ENCODE data around the gene EML1. TPM values are rescaled to one million over a fixed set of nuclear protein-coding genes. Genes with fewer than 3 reads are reported as not detected.

The EML1 gene
- total RNA-seq, 1 donor from 2014 or later: 28.3 TPM

DNA sequence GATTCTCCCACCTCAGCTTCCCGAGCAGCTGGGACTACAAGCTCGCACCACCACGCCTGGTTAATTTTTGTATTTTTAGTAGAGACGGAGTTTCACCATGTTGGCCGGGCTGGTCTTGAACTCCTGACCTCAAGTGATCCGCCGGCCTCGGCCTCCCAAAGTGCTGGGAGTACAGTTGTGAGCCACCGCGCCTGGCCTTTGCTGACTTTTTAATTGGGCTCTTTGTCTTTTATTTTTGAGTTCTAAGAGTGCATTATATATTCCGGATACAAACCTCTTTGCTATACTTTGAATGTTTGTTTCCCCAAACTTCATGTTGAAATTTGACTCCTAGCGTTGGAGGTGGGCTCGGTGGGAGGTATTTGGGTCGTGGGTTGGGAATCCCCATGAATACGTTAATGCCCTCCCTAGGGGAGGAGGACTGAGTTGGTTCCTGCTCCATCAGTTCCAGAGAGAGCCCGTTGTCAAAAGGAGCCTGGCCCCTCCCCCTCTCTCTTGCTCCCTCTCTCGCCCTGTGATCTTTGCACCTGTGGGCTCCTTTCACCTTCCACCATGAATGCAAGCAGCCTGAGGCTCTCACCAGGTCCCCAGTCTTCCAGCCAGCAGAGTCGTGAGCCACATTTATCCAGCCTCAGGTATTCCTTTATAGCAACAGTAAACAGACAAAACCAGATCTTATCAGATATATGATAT is 168.8 kb downstream of the EML1 start:
- no peak for DNase-seq (ENCODE audit: low spot score in 2 of 2)

DNA sequence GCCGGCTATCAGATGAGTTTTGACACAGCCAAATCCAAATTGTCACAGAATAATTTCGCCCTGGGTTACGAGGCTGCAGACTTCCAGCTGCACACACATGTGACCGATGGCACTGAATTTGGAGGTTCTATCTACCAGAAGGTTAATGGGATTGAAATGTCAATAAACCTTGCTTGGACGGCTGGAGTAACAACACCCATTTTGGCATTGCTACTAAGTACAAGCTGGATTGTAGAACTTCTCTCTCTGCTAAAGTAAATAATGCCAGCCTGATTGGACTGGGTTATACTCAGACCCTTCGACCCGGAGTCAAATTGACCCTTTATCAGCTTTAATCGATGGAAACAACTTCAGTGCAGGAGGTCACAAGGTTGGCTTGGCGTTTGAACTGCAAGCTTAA is 171.8 kb downstream of the EML1 start:
- TF ChIP-seq, protein P1, sequence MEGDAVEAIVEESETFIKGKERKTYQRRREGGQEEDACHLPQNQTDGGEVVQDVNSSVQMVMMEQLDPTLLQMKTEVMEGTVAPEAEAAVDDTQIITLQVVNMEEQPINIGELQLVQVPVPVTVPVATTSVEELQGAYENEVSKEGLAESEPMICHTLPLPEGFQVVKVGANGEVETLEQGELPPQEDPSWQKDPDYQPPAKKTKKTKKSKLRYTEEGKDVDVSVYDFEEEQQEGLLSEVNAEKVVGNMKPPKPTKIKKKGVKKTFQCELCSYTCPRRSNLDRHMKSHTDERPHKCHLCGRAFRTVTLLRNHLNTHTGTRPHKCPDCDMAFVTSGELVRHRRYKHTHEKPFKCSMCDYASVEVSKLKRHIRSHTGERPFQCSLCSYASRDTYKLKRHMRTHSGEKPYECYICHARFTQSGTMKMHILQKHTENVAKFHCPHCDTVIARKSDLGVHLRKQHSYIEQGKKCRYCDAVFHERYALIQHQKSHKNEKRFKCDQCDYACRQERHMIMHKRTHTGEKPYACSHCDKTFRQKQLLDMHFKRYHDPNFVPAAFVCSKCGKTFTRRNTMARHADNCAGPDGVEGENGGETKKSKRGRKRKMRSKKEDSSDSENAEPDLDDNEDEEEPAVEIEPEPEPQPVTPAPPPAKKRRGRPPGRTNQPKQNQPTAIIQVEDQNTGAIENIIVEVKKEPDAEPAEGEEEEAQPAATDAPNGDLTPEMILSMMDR (IDR thresholded peaks at IDR 0.05): no peak
- Histone ChIP-seq H3K36me3 (no peaks in the 10 kb centered on the region), H3K27me3 (no peaks in the 10 kb centered on the region), H3K4me3 (no peak overlapping the region), H3K9me3 (no peaks in the 10 kb centered on the region), H3K27ac (no peak overlapping the region), H3K4me1 (no peaks in the 10 kb centered on the region)
- intact Hi-C loops (cut with DNase I): no loop called here
- DNase-seq (ENCODE audit: low spot score in 2 of 2): no peak

More for the DNA sequence above, 168.8 kb downstream of the EML1 start:
- intact Hi-C loops (cut with DNase I): no loop called here
- no peak overlapping the region for H3K4me3 ChIP-seq
- no peaks in the 10 kb centered on the region for H3K27me3 ChIP-seq
- H3K27ac ChIP-seq: no peak overlapping the region
- H3K4me1 ChIP-seq: no peaks in the 10 kb centered on the region
- no peaks in the 10 kb centered on the region for H3K36me3 ChIP-seq
- no peaks in the 10 kb centered on the region for H3K9me3 ChIP-seq
- TF ChIP-seq, protein P1 (IDR thresholded peaks at IDR 0.05): no peak

DNA sequence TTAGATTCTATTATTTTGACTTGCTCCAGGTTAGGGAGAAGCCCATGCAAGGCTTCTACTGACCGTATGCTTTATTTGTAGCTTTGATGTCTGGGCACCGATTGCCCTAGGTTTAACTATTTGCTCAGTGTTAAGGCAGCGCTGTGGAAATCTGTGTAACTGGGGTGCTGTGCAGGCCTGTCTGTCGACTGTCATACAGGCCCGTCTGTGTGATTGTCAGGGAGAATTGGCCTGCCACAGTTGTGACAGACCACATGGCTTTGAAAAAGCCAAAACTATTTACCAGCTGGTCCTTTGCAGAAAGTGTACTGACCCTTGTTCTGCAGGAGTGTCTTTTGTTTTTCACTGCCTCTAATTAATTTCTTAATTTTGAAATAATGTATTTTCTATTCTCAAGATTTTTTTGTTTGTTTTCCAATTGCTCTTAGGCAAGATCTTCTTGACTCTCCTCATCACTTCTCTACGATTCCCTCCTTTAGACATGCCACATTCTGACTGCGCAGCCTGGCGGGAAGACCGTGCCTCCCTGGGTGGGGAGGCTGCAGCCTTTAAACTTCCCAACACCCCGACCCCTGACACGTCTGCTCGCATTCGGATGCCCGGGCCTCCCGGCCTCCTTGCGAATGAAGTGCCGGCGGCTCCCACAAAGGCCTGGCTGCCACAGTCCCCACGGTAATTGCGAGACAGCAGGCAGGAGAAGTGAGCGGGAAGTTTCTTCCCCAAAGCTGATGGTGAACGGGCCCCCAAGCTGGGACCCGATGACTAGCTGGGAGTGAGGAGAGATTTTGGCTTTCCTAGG is 173.0 kb downstream of the EML1 start:
- H3K4me1 ChIP-seq: no peaks in the 10 kb centered on the region
- H3K4me3 ChIP-seq: no peak overlapping the region
- H3K27me3 ChIP-seq: no peaks in the 10 kb centered on the region
- intact Hi-C loops (cut with DNase I): no loop called here
- no peak overlapping the region for H3K27ac ChIP-seq
- no peaks in the 10 kb centered on the region for H3K9me3 ChIP-seq
- no peak for DNase-seq (ENCODE audit: low spot score in 2 of 2)
- TF ChIP-seq, protein P1 (IDR thresholded peaks at IDR 0.05): no peak
- H3K36me3 ChIP-seq: no peaks in the 10 kb centered on the region

DNA sequence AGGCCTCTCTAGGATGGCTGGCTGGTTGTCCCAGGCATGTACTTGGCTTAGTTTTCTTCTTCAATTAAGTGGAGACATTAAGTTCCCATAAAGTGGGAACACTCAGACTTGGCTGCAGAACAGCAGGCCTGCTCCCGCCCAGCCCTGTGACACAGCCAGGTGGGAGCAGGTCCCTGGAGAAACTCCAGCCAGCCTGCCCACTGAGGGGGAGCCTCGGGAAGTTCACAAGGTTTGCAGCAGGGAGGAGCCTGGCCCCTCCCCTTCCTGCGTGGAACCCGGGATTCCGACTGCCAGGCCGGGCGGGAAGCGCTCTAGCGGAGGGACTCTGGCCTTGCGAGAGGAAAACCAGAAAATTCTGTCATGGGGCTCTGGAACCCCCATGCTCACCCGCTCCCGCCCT is 173.7 kb downstream of the EML1 start:
- intact Hi-C loops (cut with DNase I): no loop called here
- Histone ChIP-seq H3K9me3 (no peaks in the 10 kb centered on the region), H3K4me1 (no peaks in the 10 kb centered on the region), H3K36me3 (no peaks in the 10 kb centered on the region), H3K4me3 (no peak overlapping the region), H3K27me3 (no peaks in the 10 kb centered on the region), H3K27ac (no peak overlapping the region)
- TF ChIP-seq, protein P1 (IDR thresholded peaks at IDR 0.05): no peak
- DNase-seq (ENCODE audit: low spot score in 2 of 2): no peak

DNA sequence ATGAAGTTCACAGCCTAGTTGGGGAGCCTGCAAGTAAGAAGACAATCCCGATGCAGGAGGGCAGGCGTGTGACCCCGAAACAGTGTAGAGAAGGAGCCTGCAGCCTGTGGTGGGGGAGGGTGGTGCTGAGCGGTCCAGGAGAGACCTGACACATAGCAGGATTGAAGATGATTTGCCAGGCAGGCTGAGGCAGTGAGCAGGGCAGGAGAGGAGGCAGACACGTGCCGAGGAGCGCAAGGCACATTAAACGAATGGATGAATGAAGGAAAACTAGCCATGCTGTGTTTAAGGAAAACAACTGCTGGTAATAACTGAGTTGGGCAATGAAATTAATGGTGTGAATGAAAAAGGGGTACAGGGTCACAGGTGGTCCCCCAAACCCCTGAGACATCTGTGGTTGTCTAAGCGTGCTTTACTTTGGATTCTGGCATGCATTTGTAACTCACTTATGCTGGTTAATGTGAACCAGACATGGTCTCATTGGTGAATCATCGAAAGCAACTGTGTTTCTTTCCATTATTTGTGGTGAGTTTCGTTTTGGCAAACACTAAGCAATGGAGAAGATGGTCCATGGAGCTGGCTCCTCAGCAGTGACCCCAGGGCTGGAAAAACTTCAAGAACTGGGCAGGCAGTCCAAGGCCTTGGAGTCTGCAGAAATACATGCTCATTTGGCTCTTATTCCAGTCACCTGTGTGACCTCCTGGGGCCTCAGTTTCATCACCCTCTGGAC is 175.1 kb downstream of the EML1 start:
- H3K27ac ChIP-seq: no peak overlapping the region
- no peak for DNase-seq (ENCODE audit: low spot score in 2 of 2)
- H3K4me3 ChIP-seq: no peak overlapping the region
- no peaks in the 10 kb centered on the region for H3K27me3 ChIP-seq
- TF ChIP-seq, protein P1 (IDR thresholded peaks at IDR 0.05): no peak
- H3K4me1 ChIP-seq: no peaks in the 10 kb centered on the region
- intact Hi-C loops (cut with DNase I): no loop called here
- H3K36me3 ChIP-seq: no peaks in the 10 kb centered on the region
- H3K9me3 ChIP-seq: no peaks in the 10 kb centered on the region

Measured in ascending aorta (tissue), 2 donors.